ENCODE data around the gene NOA1.
"Not testable (repeated sequence)": the region's sequence is repeated elsewhere in the genome, so short reads cannot be mapped to it uniquely, and the experiment has no call there.

GRCh38 chr4:56939826-56940225, 37.6 kb downstream of the NOA1 start:
- not testable (repeated sequence) for TF ChIP-seq CTCF, POLR2AphosphoS5, POLR2A (IDR thresholded peaks at IDR 0.05)

All from prostate gland (tissue), 2 donors.